IMR-90 (cell line): ENCODE data around the gene PRKACA. TPM values are rescaled to one million over a fixed set of nuclear protein-coding genes. Genes with fewer than 3 reads are reported as not detected.
A peak's percentile ranks its signal among the peaks of the same experiment; 100 is the strongest.

Source experiments
- ATAC-seq: fragments of 200-7000 bp; cut with Tn5 transposase; 2 replicates; pipeline ENCODE4 v1.9.1; 2020; ENCODE audit warnings: low read depth, mild to moderate bottlenecking, moderate library complexity
- BruUV-seq: library from RNA; stranded (reverse); fragments of 400-500 nt; replicated peaks from 2 replicates; lab custom pipeline; 2021; lab: Mats Ljungman, UMichigan
- CTCF ChIA-PET: fragments of 300-600 bp; formaldehyde crosslinking; extraction: SDS; loops from one replicate; lab custom pipeline; 2021; ENCODE audit warnings: antibody characterized with exemption; lab: Yijun Ruan, JAX
- POLR2A ChIA-PET: fragments of 300-600 bp; sonication (Branson Sonifier 250); formaldehyde crosslinking; loops from one replicate; lab custom pipeline; 2022; ENCODE audit warnings: antibody characterized with exemption; ENCODE audit not compliant: unreplicated experiment; lab: Charles Lee
- DNase-seq: peaks from one replicate; pipeline ENCODE4 v3.0.0; 2013
- H2AFZ ChIP-seq: replicated peaks from 2 replicates; pipeline ENCODE3; 2013; ENCODE audit warnings: low read length, mild to moderate bottlenecking; ENCODE audit not compliant: poor library complexity
- H2AK5ac ChIP-seq: 2 replicates; pipeline ENCODE4 v1.6.1; 2013; ENCODE audit warnings: low read depth, low read length, inconsistent platforms
- H2AK9ac ChIP-seq: replicated peaks from 2 replicates; pipeline ENCODE3; 2013; ENCODE audit warnings: mild to moderate bottlenecking, low read depth, low read length, moderate library complexity; ENCODE audit not compliant: poor library complexity
- H2BK120ac ChIP-seq: 2 replicates; pipeline ENCODE4 v1.6.1; 2013; ENCODE audit warnings: low read depth, low read length, inconsistent platforms
- H2BK15ac ChIP-seq: 3 replicates; pipeline ENCODE4 v1.6.1; 2013; ENCODE audit warnings: low read depth, low read length, inconsistent platforms
- H2BK20ac ChIP-seq: 2 replicates; pipeline ENCODE4 v1.6.1; 2013; ENCODE audit warnings: low read depth, mild to moderate bottlenecking, inconsistent platforms, low read length, moderate library complexity
- H2BK5ac ChIP-seq: 2 replicates; pipeline ENCODE4 v1.6.1; 2013; ENCODE audit warnings: mild to moderate bottlenecking, low read depth, low read length, inconsistent platforms; ENCODE audit not compliant: poor library complexity, severe bottlenecking
- H3K14ac ChIP-seq: replicated peaks from 2 replicates; pipeline ENCODE4 v1.6.1; 2013; ENCODE audit warnings: low read depth, low read length, inconsistent platforms
- H3K18ac ChIP-seq: 2 replicates; pipeline ENCODE4 v1.6.1; 2013; ENCODE audit warnings: low read depth, low read length, control low read depth
- H3K23ac ChIP-seq: 2 replicates; pipeline ENCODE4 v1.6.1; 2013; ENCODE audit warnings: low read depth, low read length, inconsistent platforms
- H3K27ac ChIP-seq: 2 replicates; pipeline ENCODE4 v1.5.1; 2013; ENCODE audit warnings: mild to moderate bottlenecking, control low read depth, low read length; ENCODE audit not compliant: insufficient read depth
- H3K27me3 ChIP-seq: 2 replicates; pipeline ENCODE4 v1.6.1; 2013; ENCODE audit warnings: low read length; ENCODE audit not compliant: control insufficient read depth, insufficient read depth
- H3K36me3 ChIP-seq: 2 replicates; pipeline ENCODE4 v1.6.1; 2013; ENCODE audit warnings: low read length, mixed read lengths; ENCODE audit not compliant: control insufficient read depth, insufficient read depth
- H3K4ac ChIP-seq: 2 replicates; pipeline ENCODE4 v1.6.1; 2013; ENCODE audit warnings: low read depth, low read length, inconsistent platforms
- H3K4me1 ChIP-seq: 2 replicates; pipeline ENCODE4 v1.6.1; 2013; ENCODE audit warnings: low read length, mixed read lengths; ENCODE audit not compliant: control insufficient read depth, insufficient read depth
- H3K4me2 ChIP-seq: 2 replicates; pipeline ENCODE4 v1.6.1; 2013; ENCODE audit warnings: low read depth, mild to moderate bottlenecking, control low read depth, low read length, moderate library complexity
- H3K4me3 ChIP-seq: 2 replicates; pipeline ENCODE4 v1.5.1; 2013; ENCODE audit warnings: low read depth, mild to moderate bottlenecking, control low read depth, low read length, moderate library complexity; ENCODE audit not compliant: insufficient read depth
- H3K56ac ChIP-seq: 2 replicates; pipeline ENCODE4 v1.6.1; 2013; ENCODE audit warnings: low read length, inconsistent platforms; ENCODE audit not compliant: insufficient read depth; ENCODE audit errors: extremely low read depth
- H3K79me1 ChIP-seq, 2 experiments: 2 replicates each; pipeline ENCODE4 v1.6.1; 2013; ENCODE audit warnings: low read length in 2 of 2, inconsistent platforms in 1 of 2, low read depth in 1 of 2
- H3K9ac ChIP-seq: 2 replicates; pipeline ENCODE4 v1.6.1; 2013; ENCODE audit warnings: low read depth, low read length, control low read depth
- H3K9me1 ChIP-seq: 2 replicates; pipeline ENCODE4 v1.6.1; 2013; ENCODE audit warnings: low read length, inconsistent platforms; ENCODE audit not compliant: insufficient read depth
- H3K9me3 ChIP-seq: 2 replicates; pipeline ENCODE4 v1.6.1; 2013; ENCODE audit warnings: low read length; ENCODE audit not compliant: control insufficient read depth, insufficient read depth
- H4K20me1 ChIP-seq: 2 replicates; pipeline ENCODE4 v1.6.1; 2013; ENCODE audit warnings: low read length, inconsistent platforms; ENCODE audit not compliant: insufficient read depth
- H4K5ac ChIP-seq: 2 replicates; pipeline ENCODE4 v1.6.1; 2013; ENCODE audit warnings: mild to moderate bottlenecking, low read depth, low read length, control low read depth
- H4K8ac ChIP-seq, 2 experiments: 2 replicates each; pipeline ENCODE4 v1.6.1; 2013; ENCODE audit warnings: low read depth in 2 of 2, low read length in 2 of 2, control low read depth in 1 of 2, inconsistent platforms in 1 of 2
- H4K91ac ChIP-seq: 2 replicates; pipeline ENCODE4 v1.6.1; 2013; ENCODE audit warnings: low read depth, low read length, inconsistent platforms; ENCODE audit not compliant: insufficient read depth
- BHLHE40 ChIP-seq: fragments of 150-350 bp; IDR thresholded peaks from 2 replicates; pipeline ENCODE4 v1.6.1; 2016; ENCODE audit warnings: mild to moderate bottlenecking, low read depth, low read length
- CEBPB ChIP-seq: IDR thresholded peaks from 2 replicates; pipeline ENCODE4 v1.6.1; 2012; ENCODE audit warnings: low read depth, low read length, improper control_type of control experiment
- CHD1 ChIP-seq: IDR thresholded peaks from 2 replicates; pipeline ENCODE4 v1.6.1; 2012; ENCODE audit warnings: low read depth, low read length, improper control_type of control experiment
- MAZ ChIP-seq: IDR thresholded peaks from 2 replicates; pipeline ENCODE4 v1.6.1; 2012; ENCODE audit warnings: low read depth, mild to moderate bottlenecking, low read length, improper control_type of control experiment, moderate library complexity, borderline replicate concordance
- MXI1 ChIP-seq: IDR thresholded peaks from 2 replicates; pipeline ENCODE4 v1.6.1; 2012; ENCODE audit warnings: low read depth, mild to moderate bottlenecking, low read length, moderate library complexity, borderline replicate concordance
- POLR2A ChIP-seq: IDR thresholded peaks from 2 replicates; pipeline ENCODE4 v1.6.1; 2012; ENCODE audit warnings: mild to moderate bottlenecking, low read depth, low read length
- RAD21 ChIP-seq: IDR thresholded peaks from 2 replicates; pipeline ENCODE4 v1.6.1; 2012; ENCODE audit warnings: low read length, improper control_type of control experiment
- SMC3 ChIP-seq: fragments of 150-350 bp; IDR thresholded peaks from 2 replicates; pipeline ENCODE4 v1.6.1; 2016; ENCODE audit warnings: low read depth, mild to moderate bottlenecking, antibody characterized with exemption, low read length, moderate library complexity
- USF2 ChIP-seq: fragments of 150-350 bp; IDR thresholded peaks from 2 replicates; pipeline ENCODE4 v1.6.1; 2017; ENCODE audit warnings: mild to moderate bottlenecking, antibody characterized with exemption, low read length, low read depth
- WGBS, 2 experiments: methylation state at CpG; one replicate each; pipeline versions ENCODE4 v1.1.5 to v1.1.7; 2013; ENCODE audit warnings: missing lambda C conversion rate in 2 of 2; ENCODE audit not compliant: insufficient read length in 1 of 2; ENCODE audit errors: extremely low coverage in 2 of 2; 5-methylcytosine and 5-hydroxymethylcytosine counted together
- dilution Hi-C: fragments of 300-500 bp; cut with HindIII; formaldehyde crosslinking; loops from one replicate; pipeline ENCODE4 v1.14.3; 2018; ENCODE audit warnings: low sequenced_read_pairs; ENCODE audit not compliant: unreplicated experiment
- in situ Hi-C: fragments of 300-500 bp; cut with MboI; formaldehyde crosslinking; loops from 3 replicates; pipeline ENCODE4 v1.14.3; 2019; ENCODE audit warnings: low sequenced_read_pairs, inconsistent platforms, mixed read lengths
- intact Hi-C: fragments of 100-400 bp; cut with micrococcal nuclease; formaldehyde crosslinking; loops from 2 replicates; pipeline ENCODE4 v1.10.0; 2022
- polyA plus RNA-seq, 3 experiments: library from polyadenylated mRNA; depleted of rRNA; stranded (reverse); fragments of >200 nt; gene quantifications; 2 replicates each; pipeline ENCODE4 v1.2.3, GENCODE V29; 2012; ENCODE audit warnings: low replicate concordance in 1 of 3
- total RNA-seq: library from RNA; depleted of rRNA; stranded (reverse); fragments of >200 nt; gene quantifications from 2 replicates; pipeline ENCODE4 v1.2.3, GENCODE V29; 2012

Gene PRKACA
- total and polyA plus RNA-seq, 2 of the 4 experiments (the other 2 are of a cell fraction), result 18.1 to 94.5 TPM

GRCh38 chr19:14152713-14153112, 35.2 kb upstream of the PRKACA start:
- CTCF ChIA-PET, result interaction anchor here (0.6 kb wide), 1 partner anchor 62 kb away, joined by 3 read pairs; no protein-coding TSS in a partner anchor
- Histone ChIP-seq H2BK120ac (no peak overlapping the region), H3K14ac (no peak overlapping the region), H2AFZ (peak overlapping the region; percentile 32), H3K27ac (no peak overlapping the region), H2BK20ac (no peak overlapping the region), H3K9me1 (no peaks in the 10 kb centered on the region), H2AK9ac (no peak overlapping the region), H3K36me3 (peaks cover 6% of the 10 kb centered on the region), H3K4ac (no peak overlapping the region), H3K4me2 (no peak overlapping the region), H2AK5ac (no peak overlapping the region), H2BK5ac (no peak overlapping the region), H3K18ac (no peak overlapping the region), H2BK15ac (no peak overlapping the region), H3K9me3 (no peaks in the 10 kb centered on the region), H3K4me3 (no peak overlapping the region), H3K56ac (no peak overlapping the region), H4K8ac (no peak overlapping the region), H4K20me1 (peaks cover 14% of the 10 kb centered on the region; the same call in 1 of the 2 replicates), H3K79me1 (peaks cover 4 to 10% of the 10 kb centered on the region in 2 experiments; a peak in 2 of 4 replicates), H3K23ac (no peak overlapping the region), H3K4me1 (peaks cover 3% of the 10 kb centered on the region; the same call in 1 of the 2 replicates), H4K5ac (no peak overlapping the region), H4K91ac (no peak overlapping the region), H3K9ac (no peak overlapping the region), H3K27me3 (no peaks in the 10 kb centered on the region)
- no peak for DNase-seq
- POLR2A ChIA-PET, result interaction anchor here (0.6 kb wide), 1 partner anchor 584 kb away, joined by 6 read pairs; no protein-coding TSS in a partner anchor
- TF ChIP-seq USF2 (no peak), BHLHE40 (no peak), POLR2A (no peak), SMC3 (no peak), MXI1 (no peak), RAD21 (no peak), MAZ (no peak), CEBPB (no peak), CHD1 (no peak)
- ATAC-seq, result no peak
- 83% methylated on average over 3 of the region's 12 CpGs; no CpG with 5 or more reads in 1 of the 2 experiments for WGBS, 2 experiments
- intact Hi-C loops (no loop called here), in situ Hi-C loops (no loop called here), dilution Hi-C loops (no loop called here)
- no TSS peak for BruUV-seq
